A549 (cell line): ENCODE measurements around the gene DHX34. TPM values are rescaled to one million over a fixed set of nuclear protein-coding genes. Genes with fewer than 3 reads are reported as not detected.

Experiments used
- BHLHE40 ChIP-seq: IDR thresholded peaks from 2 replicates; pipeline ENCODE4 v1.6.1; 2012; ENCODE audit warnings: low read depth, low read length, inconsistent platforms
- CBX2 ChIP-seq: fragments of 200-600 bp; sonication (generic); IDR thresholded peaks from 2 replicates; pipeline ENCODE4 v1.6.1; 2016; ENCODE audit warnings: low read depth, mild to moderate bottlenecking, borderline replicate concordance
- CEBPB ChIP-seq, 2 experiments: fragments of >200 bp in 1 of 2; sonication (Bioruptor Twin) in 1 of 2; formaldehyde crosslinking in 1 of 2; IDR thresholded peaks; 2 replicates each; pipeline ENCODE4 v1.6.1; 2012 to 2016
- EHMT2 ChIP-seq: fragments of 200-600 bp; sonication (generic); IDR thresholded peaks from 2 replicates; pipeline ENCODE4 v1.6.1; 2016; ENCODE audit warnings: antibody characterized with exemption, low read depth, mild to moderate bottlenecking, moderate library complexity
- FOSB ChIP-seq: fragments of 250-450 bp; sonication (Bioruptor Pico); IDR thresholded peaks from 2 replicates; pipeline ENCODE4 v1.5.0; 2020; ENCODE audit warnings: mild to moderate bottlenecking, moderate library complexity
- FOXS1 ChIP-seq: fragments of 250-450 bp; sonication (Bioruptor Pico); IDR thresholded peaks from 2 replicates; pipeline ENCODE4 v1.5.0; 2020; ENCODE audit warnings: mild to moderate bottlenecking, moderate library complexity
- HDAC2 ChIP-seq: fragments of 200-600 bp; sonication (generic); IDR thresholded peaks from 2 replicates; pipeline ENCODE4 v1.6.1; 2016
- HEYL ChIP-seq: fragments of 250-450 bp; sonication (Bioruptor Pico); IDR thresholded peaks from 2 replicates; pipeline ENCODE4 v1.8.0; 2021; ENCODE audit warnings: mild to moderate bottlenecking, moderate library complexity
- HOXA7 ChIP-seq: fragments of 250-450 bp; sonication (Bioruptor Pico); IDR thresholded peaks from 2 replicates; pipeline ENCODE4 v1.5.0; 2020; ENCODE audit warnings: mild to moderate bottlenecking, moderate library complexity
- HOXB5 ChIP-seq: fragments of 250-450 bp; sonication (Bioruptor Pico); IDR thresholded peaks from 2 replicates; pipeline ENCODE4 v1.5.0; 2020; ENCODE audit warnings: mild to moderate bottlenecking, moderate library complexity
- KDM5A ChIP-seq: fragments of 200-600 bp; sonication (generic); IDR thresholded peaks from 2 replicates; pipeline ENCODE4 v1.6.1; 2016; ENCODE audit warnings: antibody characterized with exemption, mild to moderate bottlenecking
- MAZ ChIP-seq: fragments of 150-350 bp; IDR thresholded peaks from 2 replicates; pipeline ENCODE4 v1.6.1; 2014; ENCODE audit warnings: antibody characterized with exemption, low read depth, low read length, borderline replicate concordance
- MYC ChIP-seq: IDR thresholded peaks from 2 replicates; pipeline ENCODE4 v1.6.1; 2012; ENCODE audit warnings: mild to moderate bottlenecking, inconsistent platforms, low read length, improper control_type of control experiment, borderline replicate concordance
- NR3C1 ChIP-seq: fragments of >200 bp; sonication (Bioruptor Twin); formaldehyde crosslinking; IDR thresholded peaks from 3 replicates; pipeline ENCODE4 v1.6.1; 2017
- PHF8 ChIP-seq: fragments of 200-600 bp; sonication (generic); IDR thresholded peaks from 2 replicates; pipeline ENCODE4 v1.6.1; 2016; ENCODE audit warnings: low read depth, mild to moderate bottlenecking, antibody characterized with exemption, moderate library complexity, borderline replicate concordance
- POLR2AphosphoS2 ChIP-seq: conservative IDR thresholded peaks from 2 replicates; pipeline ENCODE4 v1.6.1; 2012; ENCODE audit warnings: low read length, improper control_type of control experiment, inconsistent platforms
- RAD21 ChIP-seq, 2 experiments: fragments of >200 bp in 1 of 2; sonication (Bioruptor Twin) in 1 of 2; formaldehyde crosslinking in 1 of 2; IDR thresholded peaks in 1 of 2; conservative IDR thresholded peaks in 1 of 2; 2 replicates in 1 of 2; 3 replicates in 1 of 2; pipeline ENCODE4 v1.6.1; 2012 to 2018; ENCODE audit warnings: inconsistent platforms in 1 of 2
- RARB ChIP-seq: fragments of 250-450 bp; sonication (Bioruptor Pico); IDR thresholded peaks from 2 replicates; pipeline ENCODE4 v1.8.0; 2021; ENCODE audit warnings: mild to moderate bottlenecking, moderate library complexity
- RNF2 ChIP-seq: fragments of 200-600 bp; sonication (generic); IDR thresholded peaks from 2 replicates; pipeline ENCODE4 v1.6.1; 2016; ENCODE audit warnings: low read depth, mild to moderate bottlenecking, antibody characterized with exemption, moderate library complexity, borderline replicate concordance
- SMC3 ChIP-seq: fragments of >200 bp; sonication (Bioruptor Twin); formaldehyde crosslinking; IDR thresholded peaks from 3 replicates; pipeline ENCODE4 v1.6.1; 2018; ENCODE audit warnings: inconsistent platforms
- SREBF2 ChIP-seq: fragments of 450-650 bp; IDR thresholded peaks from 2 replicates; pipeline ENCODE4 v1.6.1; 2014; ENCODE audit warnings: mild to moderate bottlenecking, moderate library complexity
- TP53 ChIP-seq: fragments of 250-450 bp; sonication (Bioruptor Pico); IDR thresholded peaks from 2 replicates; pipeline ENCODE4 v1.5.0; 2021; ENCODE audit warnings: mild to moderate bottlenecking, moderate library complexity
- ZC3H11A ChIP-seq: fragments of 450-650 bp; IDR thresholded peaks from 2 replicates; pipeline ENCODE4 v1.6.1; 2014; ENCODE audit warnings: antibody characterized with exemption, mild to moderate bottlenecking
- ZFP36 ChIP-seq: fragments of 450-650 bp; IDR thresholded peaks from 2 replicates; pipeline ENCODE4 v1.6.1; 2014; ENCODE audit warnings: borderline replicate concordance; ENCODE audit not compliant: partially characterized antibody
- polyA plus RNA-seq, 4 experiments: library from polyadenylated mRNA; depleted of rRNA in 3 of 4; stranded (reverse); fragments of >200 nt; fragmentation: RNase III in 1 of 4; extraction: RNeasy Plus Mini Kit Qiagen cat#74134 plus additional on column Dnase treatment in 1 of 4; gene quantifications; 2 replicates in 3 of 4; 3 replicates in 1 of 4; pipeline ENCODE4 v1.2.3, GENCODE V29; 2011 to 2017
- TF ChIP-seq, protein P1 (sequence below): fragments of 250-450 bp; sonication (Bioruptor Pico); IDR thresholded peaks from 2 replicates; pipeline ENCODE4 v1.5.0; 2020; ENCODE audit warnings: low read depth, mild to moderate bottlenecking, moderate library complexity
- TF ChIP-seq, protein P2 (sequence below): fragments of 200-600 bp; sonication (generic); IDR thresholded peaks from 2 replicates; pipeline ENCODE4 v1.6.1; 2016; ENCODE audit warnings: antibody characterized with exemption, mild to moderate bottlenecking, moderate library complexity
- TF ChIP-seq, protein P3 (sequence below): fragments of 450-650 bp; IDR thresholded peaks from 2 replicates; pipeline ENCODE4 v1.6.1; 2014; ENCODE audit warnings: antibody characterized with exemption
- TF ChIP-seq, protein P4 (sequence below): fragments of >200 bp; sonication (Bioruptor Twin); formaldehyde crosslinking; IDR thresholded peaks from 3 replicates; pipeline ENCODE4 v1.5.1; 2016
- TF ChIP-seq, protein P5 (sequence below): IDR thresholded peaks from 2 replicates; pipeline ENCODE4 v1.6.1; 2012
- TF ChIP-seq, protein P6 (sequence below): IDR thresholded peaks from 2 replicates; pipeline ENCODE4 v1.6.1; 2012
- TF ChIP-seq, protein P7 (sequence below): IDR thresholded peaks from 2 replicates; pipeline ENCODE4 v1.6.1; 2012; ENCODE audit warnings: low read depth, borderline replicate concordance

The DHX34 gene
- polyA plus RNA-seq, 2 of the 4 experiments (the other 2 are of a cell fraction): 12.4 to 24.5 TPM

DNA sequence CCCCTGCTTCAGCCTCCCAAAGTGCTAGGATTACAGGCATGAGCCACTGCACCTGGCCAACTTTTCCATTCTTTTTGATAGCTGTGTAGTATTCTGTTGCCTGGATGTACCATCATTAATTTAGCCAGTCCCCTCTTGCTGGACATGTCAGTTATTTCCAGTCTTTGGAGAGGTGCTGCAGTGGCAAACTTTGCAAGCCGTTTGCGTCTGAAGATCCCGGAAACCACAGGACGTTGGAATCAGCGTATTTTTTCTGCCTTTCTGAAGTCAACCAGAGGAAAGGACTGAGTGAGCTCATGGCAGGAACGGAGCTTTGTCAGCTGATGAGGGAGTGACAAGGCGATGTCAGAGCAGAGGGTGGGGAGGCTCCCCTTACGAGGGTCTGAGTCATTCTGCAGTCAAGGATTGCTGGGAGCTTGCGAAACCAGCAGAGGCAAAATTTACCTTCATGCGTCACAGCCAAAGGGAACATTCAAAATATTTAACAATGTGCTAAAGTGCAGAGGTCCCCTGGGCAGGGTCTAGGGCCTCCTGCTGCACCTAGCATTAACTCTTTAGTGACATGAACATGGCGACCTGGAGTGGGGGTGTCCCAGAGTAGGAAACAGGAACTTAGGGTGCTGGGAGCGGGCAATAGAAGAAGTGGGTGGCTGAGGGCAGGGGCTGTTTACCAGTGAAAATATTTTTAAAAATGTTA lies 33.8 kb upstream of the DHX34 start (continued):
- TF ChIP-seq, protein P1, sequence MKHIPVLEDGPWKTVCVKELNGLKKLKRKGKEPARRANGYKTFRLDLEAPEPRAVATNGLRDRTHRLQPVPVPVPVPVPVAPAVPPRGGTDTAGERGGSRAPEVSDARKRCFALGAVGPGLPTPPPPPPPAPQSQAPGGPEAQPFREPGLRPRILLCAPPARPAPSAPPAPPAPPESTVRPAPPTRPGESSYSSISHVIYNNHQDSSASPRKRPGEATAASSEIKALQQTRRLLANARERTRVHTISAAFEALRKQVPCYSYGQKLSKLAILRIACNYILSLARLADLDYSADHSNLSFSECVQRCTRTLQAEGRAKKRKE (CRISPR knock-in tag): no peak
- TF ChIP-seq, protein P2, sequence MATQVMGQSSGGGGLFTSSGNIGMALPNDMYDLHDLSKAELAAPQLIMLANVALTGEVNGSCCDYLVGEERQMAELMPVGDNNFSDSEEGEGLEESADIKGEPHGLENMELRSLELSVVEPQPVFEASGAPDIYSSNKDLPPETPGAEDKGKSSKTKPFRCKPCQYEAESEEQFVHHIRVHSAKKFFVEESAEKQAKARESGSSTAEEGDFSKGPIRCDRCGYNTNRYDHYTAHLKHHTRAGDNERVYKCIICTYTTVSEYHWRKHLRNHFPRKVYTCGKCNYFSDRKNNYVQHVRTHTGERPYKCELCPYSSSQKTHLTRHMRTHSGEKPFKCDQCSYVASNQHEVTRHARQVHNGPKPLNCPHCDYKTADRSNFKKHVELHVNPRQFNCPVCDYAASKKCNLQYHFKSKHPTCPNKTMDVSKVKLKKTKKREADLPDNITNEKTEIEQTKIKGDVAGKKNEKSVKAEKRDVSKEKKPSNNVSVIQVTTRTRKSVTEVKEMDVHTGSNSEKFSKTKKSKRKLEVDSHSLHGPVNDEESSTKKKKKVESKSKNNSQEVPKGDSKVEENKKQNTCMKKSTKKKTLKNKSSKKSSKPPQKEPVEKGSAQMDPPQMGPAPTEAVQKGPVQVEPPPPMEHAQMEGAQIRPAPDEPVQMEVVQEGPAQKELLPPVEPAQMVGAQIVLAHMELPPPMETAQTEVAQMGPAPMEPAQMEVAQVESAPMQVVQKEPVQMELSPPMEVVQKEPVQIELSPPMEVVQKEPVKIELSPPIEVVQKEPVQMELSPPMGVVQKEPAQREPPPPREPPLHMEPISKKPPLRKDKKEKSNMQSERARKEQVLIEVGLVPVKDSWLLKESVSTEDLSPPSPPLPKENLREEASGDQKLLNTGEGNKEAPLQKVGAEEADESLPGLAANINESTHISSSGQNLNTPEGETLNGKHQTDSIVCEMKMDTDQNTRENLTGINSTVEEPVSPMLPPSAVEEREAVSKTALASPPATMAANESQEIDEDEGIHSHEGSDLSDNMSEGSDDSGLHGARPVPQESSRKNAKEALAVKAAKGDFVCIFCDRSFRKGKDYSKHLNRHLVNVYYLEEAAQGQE: no peak
- TF ChIP-seq MYC (0 out of 2 replicates have a peak, but pooled peaks have one; percentile 47), RARB (CRISPR knock-in tag) (no peak; the same call in 1 of the 2 replicates), HOXB5 (peak; percentile 55), ZFP36 (no peak), MAZ (no peak), NR3C1 (no peak), CBX2 (no peak), EHMT2 (no peak), POLR2AphosphoS2 (no peak), BHLHE40 (no peak), HEYL (no peak), TP53 (CRISPR knock-in tag) (no peak), PHF8 (no peak), HOXA7 (no peak), FOXS1 (CRISPR knock-in tag) (no peak), CEBPB (IDR thresholded peaks at IDR 0.05) (peak; percentile 99 to 100), RAD21 (conservative IDR thresholded peaks at IDR 0.05 in 1 of 2, IDR thresholded peaks at IDR 0.05 in 1 of 2) (peak; percentile 4 to 53), ZC3H11A (no peak), FOSB (CRISPR knock-in tag) (no peak), KDM5A (no peak), SREBF2 (no peak), SMC3 (peak; percentile 44; the same call in 2 of the 3 replicates), HDAC2 (peak; percentile 76; the same call in 1 of the 2 replicates), RNF2 (no peak)
- TF ChIP-seq, protein P3, sequence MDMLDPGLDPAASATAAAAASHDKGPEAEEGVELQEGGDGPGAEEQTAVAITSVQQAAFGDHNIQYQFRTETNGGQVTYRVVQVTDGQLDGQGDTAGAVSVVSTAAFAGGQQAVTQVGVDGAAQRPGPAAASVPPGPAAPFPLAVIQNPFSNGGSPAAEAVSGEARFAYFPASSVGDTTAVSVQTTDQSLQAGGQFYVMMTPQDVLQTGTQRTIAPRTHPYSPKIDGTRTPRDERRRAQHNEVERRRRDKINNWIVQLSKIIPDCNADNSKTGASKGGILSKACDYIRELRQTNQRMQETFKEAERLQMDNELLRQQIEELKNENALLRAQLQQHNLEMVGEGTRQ: peak; percentile 68
- TF ChIP-seq, protein P4, sequence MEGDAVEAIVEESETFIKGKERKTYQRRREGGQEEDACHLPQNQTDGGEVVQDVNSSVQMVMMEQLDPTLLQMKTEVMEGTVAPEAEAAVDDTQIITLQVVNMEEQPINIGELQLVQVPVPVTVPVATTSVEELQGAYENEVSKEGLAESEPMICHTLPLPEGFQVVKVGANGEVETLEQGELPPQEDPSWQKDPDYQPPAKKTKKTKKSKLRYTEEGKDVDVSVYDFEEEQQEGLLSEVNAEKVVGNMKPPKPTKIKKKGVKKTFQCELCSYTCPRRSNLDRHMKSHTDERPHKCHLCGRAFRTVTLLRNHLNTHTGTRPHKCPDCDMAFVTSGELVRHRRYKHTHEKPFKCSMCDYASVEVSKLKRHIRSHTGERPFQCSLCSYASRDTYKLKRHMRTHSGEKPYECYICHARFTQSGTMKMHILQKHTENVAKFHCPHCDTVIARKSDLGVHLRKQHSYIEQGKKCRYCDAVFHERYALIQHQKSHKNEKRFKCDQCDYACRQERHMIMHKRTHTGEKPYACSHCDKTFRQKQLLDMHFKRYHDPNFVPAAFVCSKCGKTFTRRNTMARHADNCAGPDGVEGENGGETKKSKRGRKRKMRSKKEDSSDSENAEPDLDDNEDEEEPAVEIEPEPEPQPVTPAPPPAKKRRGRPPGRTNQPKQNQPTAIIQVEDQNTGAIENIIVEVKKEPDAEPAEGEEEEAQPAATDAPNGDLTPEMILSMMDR: no peak
- TF ChIP-seq, protein P5, sequence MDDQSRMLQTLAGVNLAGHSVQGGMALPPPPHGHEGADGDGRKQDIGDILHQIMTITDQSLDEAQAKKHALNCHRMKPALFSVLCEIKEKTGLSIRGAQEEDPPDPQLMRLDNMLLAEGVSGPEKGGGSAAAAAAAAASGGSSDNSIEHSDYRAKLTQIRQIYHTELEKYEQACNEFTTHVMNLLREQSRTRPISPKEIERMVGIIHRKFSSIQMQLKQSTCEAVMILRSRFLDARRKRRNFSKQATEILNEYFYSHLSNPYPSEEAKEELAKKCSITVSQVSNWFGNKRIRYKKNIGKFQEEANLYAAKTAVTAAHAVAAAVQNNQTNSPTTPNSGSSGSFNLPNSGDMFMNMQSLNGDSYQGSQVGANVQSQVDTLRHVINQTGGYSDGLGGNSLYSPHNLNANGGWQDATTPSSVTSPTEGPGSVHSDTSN: peak; percentile 92
- TF ChIP-seq, protein P6, sequence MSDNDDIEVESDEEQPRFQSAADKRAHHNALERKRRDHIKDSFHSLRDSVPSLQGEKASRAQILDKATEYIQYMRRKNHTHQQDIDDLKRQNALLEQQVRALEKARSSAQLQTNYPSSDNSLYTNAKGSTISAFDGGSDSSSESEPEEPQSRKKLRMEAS: peak; percentile 93
- TF ChIP-seq, protein P7, sequence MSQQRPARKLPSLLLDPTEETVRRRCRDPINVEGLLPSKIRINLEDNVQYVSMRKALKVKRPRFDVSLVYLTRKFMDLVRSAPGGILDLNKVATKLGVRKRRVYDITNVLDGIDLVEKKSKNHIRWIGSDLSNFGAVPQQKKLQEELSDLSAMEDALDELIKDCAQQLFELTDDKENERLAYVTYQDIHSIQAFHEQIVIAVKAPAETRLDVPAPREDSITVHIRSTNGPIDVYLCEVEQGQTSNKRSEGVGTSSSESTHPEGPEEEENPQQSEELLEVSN: no peak; the same call in 1 of the 2 replicates
